Lower lobe of right lung (tissue), 2 donors: ENCODE measurements around the gene CERS3. TPM values are rescaled to one million over a fixed set of nuclear protein-coding genes. Genes with fewer than 3 reads are reported as not detected.

Source experiments
- ATAC-seq, 2 donors: fragments of 200-7000 bp; cut with Tn5 transposase; one replicate each; pipeline ENCODE4 v1.9.1; 2020 to 2022; ENCODE audit warnings: mild to moderate bottlenecking in 2 of 2, moderate library complexity in 2 of 2
- DNase-seq: peaks from one replicate; pipeline ENCODE4 v3.0.0-alpha.2; 2020
- H3K27ac ChIP-seq: fragments of 200-600 bp; one replicate; pipeline ENCODE4 v1.8.0; 2022
- H3K27me3 ChIP-seq: fragments of 200-600 bp; one replicate; pipeline ENCODE4 v1.8.0; 2022; ENCODE audit warnings: low read depth
- H3K36me3 ChIP-seq: fragments of 200-600 bp; one replicate; pipeline ENCODE4 v1.8.0; 2022; ENCODE audit warnings: mild to moderate bottlenecking
- H3K4me1 ChIP-seq: fragments of 200-600 bp; one replicate; pipeline ENCODE4 v1.8.0; 2022
- H3K4me3 ChIP-seq: fragments of 200-600 bp; one replicate; pipeline ENCODE4 v1.8.0; 2022; ENCODE audit warnings: mild to moderate bottlenecking
- H3K9me3 ChIP-seq: fragments of 200-600 bp; one replicate; pipeline ENCODE4 v1.8.0; 2022
- CTCF ChIP-seq: fragments of 200-600 bp; IDR thresholded peaks from one replicate; pipeline ENCODE4 v1.8.0; 2022; ENCODE audit warnings: antibody characterized with exemption, mild to moderate bottlenecking
- intact Hi-C: fragments of 100-400 bp; cut with DNase I; formaldehyde crosslinking; loops from one replicate; pipeline ENCODE4 v1.11.0; 2022
- long read RNA-seq: library from polyadenylated mRNA; unstranded; transcript quantifications from one replicate; pipeline ENCODE4 v2.0.0, GENCODE V29; 2021
- total RNA-seq: library from RNA; stranded (reverse); fragmentation: NEBNext Ultra II Directional; extraction: Animal tissue kit (Norgen Biotek cat#: 25700); gene quantifications from one replicate; pipeline ENCODE4 v1.2.1, GENCODE V29; 2021
- donor health status: DM: no; HTN: yes; CAD: no; lungs with severe emphysema.

Gene CERS3
- not detected for total RNA-seq
- long read RNA-seq: 0 reads

GRCh38 chr15:100528833-100529428, at the start of gene CERS3:
Gene CERS3 (minus strand): TSS chr15:100528950. CDS start chr15:100501849, 27,101 bp downstream.
- ATAC-seq (no peak), DNase-seq (no peak)
- TF ChIP-seq CTCF: no peak
- intact Hi-C loops: no loop called here
- no peak within 1 kb of the TSS for H3K27ac ChIP-seq
- no peak within 1 kb of the TSS for H3K4me3 ChIP-seq
- H3K4me1 ChIP-seq: no peaks in the 10 kb centered on the region
- no peaks in the 10 kb centered on the region for H3K36me3 ChIP-seq
- no peaks in the 10 kb centered on the region for H3K9me3 ChIP-seq
- no peaks in the 10 kb centered on the region for H3K27me3 ChIP-seq

- Histone ChIP-seq H3K27ac (no peak overlapping the region), H3K36me3 (peaks cover 42% of the 10 kb centered on the region), H3K4me1 (no peaks in the 10 kb centered on the region), H3K27me3 (no peaks in the 10 kb centered on the region), H3K9me3 (no peaks in the 10 kb centered on the region), H3K4me3 (no peak overlapping the region)
- no peak for TF ChIP-seq CTCF
- DNase-seq (no peak), ATAC-seq (no peak)
- intact Hi-C loops: no loop called here
These were observed 44.8 kb upstream of the CERS3 start for GRCh38 chr15:100573526-100573925.

GRCh38 chr15:100572362-100572983, 43.7 kb upstream of the CERS3 start:
- DNase-seq (no peak), ATAC-seq (no peak)
- no peaks in the 10 kb centered on the region for H3K27me3 ChIP-seq
- no peak overlapping the region for H3K27ac ChIP-seq
- no peaks in the 10 kb centered on the region for H3K4me1 ChIP-seq
- H3K4me3 ChIP-seq: no peak overlapping the region
- TF ChIP-seq CTCF: peak; percentile 46
- H3K36me3 ChIP-seq: peaks cover 42% of the 10 kb centered on the region
- no peaks in the 10 kb centered on the region for H3K9me3 ChIP-seq
- intact Hi-C loops: no loop called here

GRCh38 chr15:100571592-100572167, 42.9 kb upstream of the CERS3 start:
- Histone ChIP-seq H3K27ac (no peak overlapping the region), H3K36me3 (peaks cover 42% of the 10 kb centered on the region), H3K4me3 (no peak overlapping the region), H3K27me3 (no peaks in the 10 kb centered on the region), H3K4me1 (no peaks in the 10 kb centered on the region), H3K9me3 (no peaks in the 10 kb centered on the region)
- ATAC-seq (no peak), DNase-seq (no peak)
- intact Hi-C loops: no loop called here
- TF ChIP-seq CTCF: no peak

GRCh38 chr15:100570735-100571313, 42.1 kb upstream of the CERS3 start:
- Histone ChIP-seq H3K36me3 (peaks cover 42% of the 10 kb centered on the region), H3K27me3 (no peaks in the 10 kb centered on the region), H3K27ac (no peak overlapping the region), H3K4me3 (no peak overlapping the region), H3K4me1 (no peaks in the 10 kb centered on the region), H3K9me3 (no peaks in the 10 kb centered on the region)
- ATAC-seq: no peak
- intact Hi-C loops: no loop called here
- no peak for TF ChIP-seq CTCF
- no peak for DNase-seq
